Measurements from ENCODE around the gene LRRC43. TPM values are rescaled to one million over a fixed set of nuclear protein-coding genes. Genes with fewer than 3 reads are reported as not detected.
"Not testable (repeated sequence)": the region's sequence is repeated elsewhere in the genome, so short reads cannot be mapped to it uniquely, and the experiment has no call there.

The LRRC43 gene
- total RNA-seq, 1 donor from 2014 or later: 0.12 TPM

DNA sequence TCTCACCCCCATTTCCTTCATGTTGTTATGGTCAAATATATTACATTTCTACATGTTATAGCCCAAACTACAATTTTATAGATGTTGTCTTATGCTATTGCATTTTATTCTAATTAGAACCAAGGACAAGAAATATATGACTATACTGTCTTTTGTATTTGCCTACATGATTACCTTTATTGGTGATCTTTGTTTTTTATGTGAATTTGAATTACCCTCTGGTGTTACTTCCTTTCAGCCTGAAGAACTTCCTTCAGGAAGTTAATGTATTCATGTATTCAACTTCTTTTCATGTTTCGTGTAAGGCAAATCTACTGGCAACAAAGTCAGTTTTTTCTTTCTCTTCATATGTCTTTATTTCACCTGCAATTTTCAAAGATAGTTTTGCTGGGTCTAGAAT, 11.9 kb downstream of the LRRC43 start:
- no peak for ATAC-seq

DNA sequence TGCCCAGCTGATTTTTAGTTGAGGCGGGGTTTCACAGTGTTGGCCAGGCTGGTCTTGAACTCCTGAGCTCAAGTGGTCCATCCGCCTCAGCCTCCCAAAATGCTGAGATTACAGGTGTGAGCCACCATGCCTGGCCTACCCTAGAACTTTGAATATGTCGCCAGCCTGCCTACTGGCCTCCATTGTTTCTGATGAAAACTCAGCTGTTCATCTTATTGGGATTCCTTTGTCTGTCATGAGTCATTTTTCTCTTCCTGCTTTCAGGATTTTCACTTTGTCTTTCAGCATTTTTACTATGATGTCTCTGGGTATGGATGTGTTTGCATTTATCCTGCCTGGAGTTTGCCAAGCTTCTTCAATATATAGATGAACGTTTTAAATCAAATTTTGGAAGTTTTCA, 12.5 kb downstream of the LRRC43 start:
- ATAC-seq: no peak

DNA sequence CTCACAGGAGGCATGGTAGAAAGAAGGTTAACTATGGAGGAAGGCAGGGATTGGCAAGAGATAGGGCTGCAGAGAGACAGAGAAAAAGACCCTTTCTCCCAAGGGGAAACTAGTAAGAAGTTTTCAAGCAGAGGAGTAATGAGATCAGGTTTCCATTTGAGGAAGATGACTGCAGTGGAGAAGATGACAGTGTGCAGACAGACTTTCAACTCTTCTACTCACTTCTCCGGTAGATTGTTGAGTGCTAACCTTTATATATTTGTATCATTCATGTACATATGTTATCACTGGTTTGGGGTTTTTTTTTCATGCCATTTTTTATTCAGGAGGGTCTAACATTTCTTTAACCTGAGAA, 14.7 kb downstream of the LRRC43 start:
- no peak for ATAC-seq

DNA sequence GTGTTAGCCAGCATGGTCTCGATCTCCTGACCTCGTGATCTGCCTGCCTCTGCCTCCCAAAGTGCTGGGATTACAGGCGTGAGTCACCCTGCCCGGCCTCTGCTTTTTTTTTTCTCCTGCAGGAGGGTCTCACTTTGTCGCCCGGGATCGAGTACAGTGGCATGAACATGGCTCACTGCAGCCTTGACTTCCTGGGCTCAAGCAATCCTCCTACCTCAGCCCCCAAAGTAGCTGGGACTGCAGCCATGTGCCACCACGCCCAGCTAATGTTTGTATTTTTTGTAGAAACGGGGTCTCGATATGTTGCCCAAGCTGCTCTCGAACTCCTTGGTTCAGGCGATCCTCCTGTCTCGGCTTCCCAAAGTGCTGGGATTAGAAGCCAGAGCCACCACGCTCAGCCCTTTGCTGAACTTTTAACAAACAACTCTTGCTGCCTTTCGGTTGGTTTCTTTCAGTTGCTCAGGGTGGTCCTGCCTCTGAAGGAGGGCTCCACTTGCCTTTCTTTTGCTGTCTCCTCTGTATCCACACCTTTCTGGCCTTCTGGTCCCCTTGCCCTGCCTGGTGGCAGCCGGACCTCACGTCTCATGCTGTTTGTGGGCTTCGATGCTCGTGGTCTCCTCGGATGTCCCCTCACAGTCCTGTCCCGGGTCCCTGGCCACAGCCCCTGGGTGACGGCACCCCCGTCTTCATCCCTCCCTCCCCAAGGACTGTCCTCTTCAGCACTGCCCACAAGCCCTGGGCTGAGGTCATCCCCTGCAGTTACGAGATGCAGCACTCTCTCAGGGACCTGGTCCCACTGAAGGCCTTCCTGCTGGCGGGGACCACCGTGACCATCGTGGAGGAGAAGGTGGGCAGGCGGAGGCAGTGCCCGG, 16.8 kb downstream of the LRRC43 start:
- no peak for ATAC-seq

DNA sequence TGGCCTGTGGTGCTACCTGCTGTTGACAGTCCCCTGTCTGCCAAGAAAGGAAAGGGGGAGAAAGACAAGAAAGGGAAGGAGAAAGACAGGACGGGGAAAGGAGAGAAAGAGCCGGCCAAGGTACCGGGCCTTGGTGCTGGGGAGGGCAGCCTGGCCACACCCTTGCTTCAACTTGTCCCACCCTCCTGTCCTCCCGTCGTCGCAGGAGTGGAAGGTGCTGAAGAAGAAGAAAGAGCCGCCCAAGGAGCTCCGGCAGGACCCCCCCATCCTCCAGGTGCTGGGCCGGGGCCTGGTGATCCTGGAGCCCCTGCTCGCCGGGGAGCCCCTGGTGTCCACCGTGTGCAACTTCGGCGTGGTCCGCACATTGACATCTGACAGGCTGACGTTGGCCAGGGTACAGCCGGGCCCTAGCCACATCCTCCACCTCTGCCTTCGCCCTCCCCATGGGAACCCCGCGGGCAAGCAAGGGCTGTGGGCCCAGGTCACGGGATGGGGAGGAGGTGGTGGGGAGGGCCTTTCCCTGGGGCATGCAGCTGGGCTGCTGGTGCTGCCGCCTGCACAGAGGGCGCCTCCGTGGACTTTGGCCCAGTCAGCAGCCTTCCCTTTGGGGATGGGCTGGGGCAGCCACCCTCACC, 17.7 kb downstream of the LRRC43 start:
- ATAC-seq: no peak

DNA sequence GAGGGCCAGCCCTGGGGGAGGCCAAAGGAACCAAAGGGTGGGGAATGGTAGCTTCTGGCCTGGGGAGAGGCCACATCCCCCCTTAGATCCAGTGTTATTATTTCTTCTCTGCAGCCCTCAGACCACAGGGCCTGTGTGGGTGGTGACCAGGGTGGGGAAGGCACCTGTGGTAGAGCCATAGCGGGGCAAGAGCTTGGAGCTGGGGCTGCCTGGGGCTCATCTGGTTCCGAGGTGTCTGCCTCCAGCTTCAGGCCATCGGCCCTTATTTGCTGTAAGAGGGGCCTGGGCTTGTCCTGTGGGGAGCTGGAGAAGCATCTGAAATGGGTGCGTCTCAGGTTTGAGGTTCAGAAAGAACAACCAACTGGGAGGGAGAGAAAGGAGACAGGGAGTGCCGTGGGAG, 18.5 kb downstream of the LRRC43 start:
- ATAC-seq: no peak

DNA sequence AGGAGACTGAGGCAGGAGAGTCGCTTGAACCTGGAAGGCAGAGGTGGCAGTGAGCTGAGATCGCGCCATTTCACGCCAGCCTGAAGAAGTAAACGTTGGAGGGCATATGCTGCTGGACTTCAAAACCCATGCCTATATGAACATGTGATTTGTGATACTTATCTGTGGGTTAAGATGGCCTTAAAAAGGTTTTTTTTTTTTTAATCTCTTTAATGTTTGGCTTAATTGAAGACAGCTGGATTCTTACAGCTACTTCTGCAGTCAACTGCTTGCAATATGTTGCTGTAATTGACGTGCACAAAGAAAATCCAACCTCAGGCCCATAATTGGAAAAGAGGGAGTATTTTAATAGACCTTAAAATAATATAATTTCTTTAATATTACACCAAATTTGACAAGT, 19.1 kb downstream of the LRRC43 start:
- ATAC-seq: no peak

DNA sequence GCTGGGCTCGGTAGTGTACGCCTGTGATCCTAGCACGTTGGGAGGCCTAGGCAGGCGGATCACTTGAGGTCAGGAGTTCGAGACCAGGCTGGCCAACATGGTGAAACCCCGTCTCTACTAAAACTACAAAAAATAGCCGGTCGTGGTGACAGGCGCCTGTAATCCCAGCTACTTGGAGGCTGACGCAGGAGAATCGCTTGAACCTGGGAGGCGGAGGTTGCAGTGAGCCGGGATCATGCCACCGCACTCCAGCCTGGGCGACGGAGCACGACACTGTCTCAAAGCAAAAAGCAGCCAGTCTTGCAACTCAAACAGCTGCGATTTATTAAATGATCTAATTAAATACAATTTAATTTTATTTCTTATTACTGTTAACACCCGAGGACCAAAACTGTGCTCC, 19.9 kb downstream of the LRRC43 start:
- ATAC-seq: not testable (repeated sequence)

DNA sequence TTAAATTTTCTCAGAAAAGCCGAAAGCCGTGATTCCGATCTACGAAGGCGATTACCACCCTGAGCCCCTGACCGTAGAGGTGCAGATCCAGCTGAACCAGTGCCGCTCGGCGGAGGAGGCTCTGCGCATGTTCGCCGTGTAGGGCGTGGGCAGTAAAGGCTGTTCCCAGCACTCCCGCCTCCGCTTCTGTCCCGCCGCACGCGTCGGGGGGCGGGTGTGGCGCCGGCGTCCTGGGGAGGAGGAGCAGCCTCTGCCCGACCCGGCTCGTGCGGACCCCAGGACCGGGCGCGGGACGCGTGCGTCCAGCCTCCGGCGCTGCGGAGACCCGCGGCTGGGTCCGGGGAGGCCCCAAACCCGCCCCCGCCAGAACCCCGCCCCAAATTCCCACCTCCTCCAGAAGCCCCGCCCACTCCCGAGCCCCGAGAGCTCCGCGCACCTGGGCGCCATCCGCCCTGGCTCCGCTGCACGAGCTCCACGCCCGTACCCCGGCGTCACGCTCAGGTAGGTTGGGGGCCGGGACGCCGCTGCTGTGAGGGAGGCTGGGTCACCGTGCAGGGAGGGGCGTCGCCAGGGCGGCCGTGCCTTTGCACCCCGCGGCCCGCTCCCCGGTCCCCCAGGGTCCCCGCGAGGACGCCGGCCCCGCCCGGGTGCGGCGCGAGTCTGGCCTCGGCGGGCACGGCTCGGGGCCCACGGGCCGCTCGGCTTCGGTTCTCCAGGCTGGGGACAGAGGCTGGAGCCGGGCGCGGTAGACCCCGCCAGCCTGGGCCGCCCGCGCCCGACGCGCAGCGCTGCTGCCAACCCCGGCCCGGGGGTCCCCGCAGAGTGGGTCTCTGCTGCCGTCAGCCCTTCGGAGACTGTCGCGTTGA, 20.6 kb downstream of the LRRC43 start, which contains the start of gene B3GNT4:
B3GNT4 (plus strand) TSS at position 409 of the 866 bp plus-strand sequence. CDS start 910 bp downstream, outside the sequence.
- peak; percentile 81 for ATAC-seq

DNA sequence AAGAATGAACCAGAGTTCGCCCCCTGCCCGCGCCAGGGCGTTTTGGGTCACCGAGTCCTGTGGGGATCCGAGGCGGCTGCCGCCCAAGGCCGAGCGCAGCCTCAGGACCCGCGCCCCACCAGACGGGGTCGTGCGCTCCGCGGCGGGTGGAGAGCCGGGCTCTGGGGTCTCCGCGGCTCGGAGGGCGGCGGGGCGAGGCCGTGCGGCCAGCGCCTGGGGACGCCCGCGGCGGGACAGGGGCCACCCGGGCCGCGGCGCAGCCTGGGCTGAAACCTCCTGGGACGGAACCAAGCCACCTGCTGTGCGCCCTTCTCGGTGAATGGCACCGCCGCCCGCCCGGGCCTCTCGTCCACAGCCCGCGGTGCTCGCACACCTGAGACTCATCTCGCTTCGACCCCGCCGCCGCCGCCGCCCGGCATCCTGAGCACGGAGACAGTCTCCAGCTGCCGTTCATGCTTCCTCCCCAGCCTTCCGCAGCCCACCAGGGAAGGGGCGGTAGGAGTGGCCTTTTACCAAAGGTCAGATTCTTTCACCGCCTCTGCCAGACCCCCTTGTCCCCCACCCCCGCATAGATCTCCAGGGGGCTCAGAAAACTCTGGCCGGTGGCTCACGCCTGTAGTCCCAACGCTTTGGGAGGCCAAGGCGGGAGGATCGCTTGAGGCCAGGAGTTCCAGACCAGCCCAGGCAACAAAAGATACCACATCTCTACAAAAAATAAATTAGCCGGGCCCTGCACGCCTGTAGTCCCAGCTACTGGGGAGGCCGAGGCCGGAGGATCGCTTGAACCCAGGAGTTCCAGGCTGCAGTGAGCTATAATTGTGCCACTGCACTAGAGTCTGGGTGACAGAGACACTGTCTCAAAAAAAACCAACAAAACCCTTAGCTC, 21.5 kb downstream of the LRRC43 start:
- ATAC-seq: peak; percentile 2

DNA sequence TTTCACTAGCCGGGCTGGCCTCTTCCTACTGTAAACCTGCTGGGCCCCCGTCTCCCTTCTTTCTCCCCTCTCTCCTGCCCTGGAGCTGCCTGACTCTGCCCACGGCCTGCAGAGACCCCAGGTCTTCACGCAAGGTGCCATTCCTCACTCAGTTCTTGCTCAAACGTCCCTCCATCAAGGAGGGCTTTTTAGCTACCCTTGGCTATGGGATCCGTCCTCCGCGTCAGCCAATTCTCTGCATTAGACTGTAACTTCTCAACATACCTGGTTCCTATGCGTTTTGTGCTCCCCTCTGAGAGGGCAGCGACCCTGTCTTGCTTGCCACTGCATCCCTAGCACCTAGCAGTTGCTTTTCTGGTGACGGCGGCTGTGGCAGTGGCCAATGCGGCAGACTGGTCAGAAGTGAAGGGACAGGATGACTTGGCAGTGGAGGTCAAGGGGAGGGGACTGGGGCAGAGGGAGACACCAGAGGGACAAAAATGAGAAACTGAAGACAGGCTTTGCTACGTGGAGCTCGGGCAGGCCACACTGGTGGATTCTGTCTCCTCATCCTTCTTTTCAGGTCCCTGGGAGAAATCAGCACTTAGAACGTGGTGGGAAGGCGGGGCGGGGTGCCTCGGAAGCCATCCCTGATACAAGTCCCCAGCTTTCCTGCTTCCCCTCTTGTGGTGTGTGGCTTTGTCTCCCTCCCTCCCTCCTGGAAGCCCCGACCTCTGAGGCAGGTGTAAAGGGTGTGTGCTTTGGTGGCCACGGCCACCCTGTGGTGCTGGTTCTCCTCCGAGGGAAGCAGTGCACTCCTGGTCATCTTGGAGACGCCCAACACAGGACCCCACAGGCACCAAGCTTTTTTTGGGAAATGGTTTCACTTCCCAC, 22.4 kb downstream of the LRRC43 start:
- no peak for ATAC-seq

DNA sequence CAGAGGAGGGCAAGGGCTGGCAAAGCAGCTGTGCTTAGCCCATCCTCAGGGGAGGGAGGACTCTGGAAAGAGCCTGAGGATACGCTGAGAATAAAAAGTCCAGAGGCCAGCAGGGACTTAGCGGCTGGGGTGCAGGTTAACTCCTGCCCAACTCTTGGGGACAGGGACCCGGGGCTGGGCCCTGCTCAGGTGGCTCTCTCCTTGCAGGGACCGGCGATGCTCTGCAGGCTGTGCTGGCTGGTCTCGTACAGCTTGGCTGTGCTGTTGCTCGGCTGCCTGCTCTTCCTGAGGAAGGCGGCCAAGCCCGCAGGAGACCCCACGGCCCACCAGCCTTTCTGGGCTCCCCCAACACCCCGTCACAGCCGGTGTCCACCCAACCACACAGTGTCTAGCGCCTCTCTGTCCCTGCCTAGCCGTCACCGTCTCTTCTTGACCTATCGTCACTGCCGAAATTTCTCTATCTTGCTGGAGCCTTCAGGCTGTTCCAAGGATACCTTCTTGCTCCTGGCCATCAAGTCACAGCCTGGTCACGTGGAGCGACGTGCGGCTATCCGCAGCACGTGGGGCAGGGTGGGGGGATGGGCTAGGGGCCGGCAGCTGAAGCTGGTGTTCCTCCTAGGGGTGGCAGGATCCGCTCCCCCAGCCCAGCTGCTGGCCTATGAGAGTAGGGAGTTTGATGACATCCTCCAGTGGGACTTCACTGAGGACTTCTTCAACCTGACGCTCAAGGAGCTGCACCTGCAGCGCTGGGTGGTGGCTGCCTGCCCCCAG, 23.4 kb downstream of the LRRC43 start:
- no peak for ATAC-seq

DNA sequence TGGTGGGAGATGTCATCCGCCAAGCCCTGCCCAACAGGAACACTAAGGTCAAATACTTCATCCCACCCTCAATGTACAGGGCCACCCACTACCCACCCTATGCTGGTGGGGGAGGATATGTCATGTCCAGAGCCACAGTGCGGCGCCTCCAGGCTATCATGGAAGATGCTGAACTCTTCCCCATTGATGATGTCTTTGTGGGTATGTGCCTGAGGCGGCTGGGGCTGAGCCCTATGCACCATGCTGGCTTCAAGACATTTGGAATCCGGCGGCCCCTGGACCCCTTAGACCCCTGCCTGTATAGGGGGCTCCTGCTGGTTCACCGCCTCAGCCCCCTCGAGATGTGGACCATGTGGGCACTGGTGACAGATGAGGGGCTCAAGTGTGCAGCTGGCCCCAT, 24.1 kb downstream of the LRRC43 start:
- ATAC-seq: no peak

DNA sequence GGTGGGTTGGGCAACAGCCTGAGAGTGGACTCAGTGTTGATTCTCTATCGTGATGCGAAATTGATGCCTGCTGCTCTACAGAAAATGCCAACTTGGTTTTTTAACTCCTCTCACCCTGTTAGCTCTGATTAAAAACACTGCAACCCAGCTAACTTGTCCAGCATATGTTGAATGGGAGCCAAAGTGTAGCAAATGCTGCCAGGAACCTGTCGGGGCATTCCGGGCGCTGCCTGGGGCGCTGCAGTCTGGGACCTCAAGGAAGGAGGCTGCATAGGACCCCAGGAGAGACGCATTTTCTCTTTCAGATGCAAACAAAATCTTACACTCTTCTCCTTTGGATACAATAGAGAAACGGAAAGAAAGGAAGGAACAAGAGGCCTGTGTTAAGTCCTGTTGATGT, 24.5 kb downstream of the LRRC43 start:
- no peak for ATAC-seq

DNA sequence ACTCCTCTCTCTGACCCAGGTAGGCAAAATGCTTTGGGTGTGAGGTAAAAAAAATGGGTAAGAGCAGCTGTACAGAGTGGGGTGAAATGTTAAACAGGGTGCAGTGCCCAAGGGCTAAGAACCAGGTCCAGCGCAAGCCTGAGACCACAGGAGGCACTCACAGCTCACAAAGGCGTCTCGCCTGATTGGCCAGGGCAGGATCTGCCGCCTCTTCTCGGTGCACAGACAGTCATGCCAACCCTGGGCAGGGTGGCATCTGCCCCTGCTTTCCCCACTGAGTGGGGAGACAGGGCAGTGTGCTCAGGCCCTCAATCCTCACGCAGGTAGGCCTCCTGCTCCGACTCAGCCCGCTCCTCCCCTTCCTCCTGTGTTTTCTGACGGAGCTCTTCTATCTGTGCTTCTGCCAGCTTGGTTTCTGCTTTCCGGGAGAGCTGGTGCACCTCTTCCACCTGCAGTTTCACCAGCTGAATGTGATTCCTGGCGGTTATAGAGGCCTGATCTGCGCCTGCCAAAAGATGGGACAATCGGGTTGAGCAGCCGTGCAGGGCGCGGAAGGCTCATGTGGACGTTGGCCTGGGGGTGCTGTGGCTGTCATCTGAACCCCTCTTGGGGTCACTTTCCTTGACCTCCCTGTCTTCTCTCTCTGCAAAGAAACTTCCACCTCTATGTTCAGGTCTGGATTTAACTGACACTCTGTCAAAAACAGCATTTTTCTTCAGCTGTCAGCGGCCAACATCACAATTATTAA, 25.3 kb downstream of the LRRC43 start:
- ATAC-seq: no peak

DNA sequence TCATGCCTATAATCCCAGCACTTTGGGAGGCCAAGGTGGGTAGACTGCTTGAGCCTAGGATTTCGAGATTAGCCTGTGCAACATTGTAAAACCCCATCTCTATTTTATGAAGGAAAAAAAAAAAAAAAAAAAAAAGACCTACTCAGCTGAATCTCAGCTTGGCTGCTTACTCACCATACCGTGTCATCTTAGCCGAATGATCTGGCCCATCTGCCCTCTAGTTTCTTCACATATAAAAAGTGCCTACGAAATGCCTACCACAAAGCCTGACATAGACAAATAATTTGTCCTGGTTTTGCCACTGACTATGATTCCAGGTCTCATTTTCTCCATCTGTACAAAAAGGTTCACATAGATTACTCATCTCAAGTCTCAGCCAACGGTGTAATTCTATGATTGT, 32.8 kb downstream of the LRRC43 start:
- ATAC-seq: no peak

DNA sequence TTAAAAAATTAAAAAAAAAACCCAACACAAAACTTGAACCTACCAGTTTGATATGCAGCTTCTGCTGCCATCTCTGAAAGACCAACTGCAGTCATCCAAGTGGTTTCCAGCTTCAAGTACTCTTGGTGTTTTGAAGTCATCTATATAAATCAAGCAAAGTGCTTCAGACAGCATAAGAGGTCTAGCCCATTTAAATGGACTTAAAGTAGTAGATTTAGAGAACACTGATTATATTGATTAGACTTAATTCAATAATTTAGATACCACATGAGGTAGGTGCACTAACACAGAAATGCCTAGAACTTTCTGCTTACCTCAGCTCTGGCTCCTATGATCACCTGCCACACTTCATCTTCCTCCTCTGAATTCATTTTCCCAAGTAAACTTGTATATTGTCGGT, 33.5 kb downstream of the LRRC43 start:
- ATAC-seq: no peak

DNA sequence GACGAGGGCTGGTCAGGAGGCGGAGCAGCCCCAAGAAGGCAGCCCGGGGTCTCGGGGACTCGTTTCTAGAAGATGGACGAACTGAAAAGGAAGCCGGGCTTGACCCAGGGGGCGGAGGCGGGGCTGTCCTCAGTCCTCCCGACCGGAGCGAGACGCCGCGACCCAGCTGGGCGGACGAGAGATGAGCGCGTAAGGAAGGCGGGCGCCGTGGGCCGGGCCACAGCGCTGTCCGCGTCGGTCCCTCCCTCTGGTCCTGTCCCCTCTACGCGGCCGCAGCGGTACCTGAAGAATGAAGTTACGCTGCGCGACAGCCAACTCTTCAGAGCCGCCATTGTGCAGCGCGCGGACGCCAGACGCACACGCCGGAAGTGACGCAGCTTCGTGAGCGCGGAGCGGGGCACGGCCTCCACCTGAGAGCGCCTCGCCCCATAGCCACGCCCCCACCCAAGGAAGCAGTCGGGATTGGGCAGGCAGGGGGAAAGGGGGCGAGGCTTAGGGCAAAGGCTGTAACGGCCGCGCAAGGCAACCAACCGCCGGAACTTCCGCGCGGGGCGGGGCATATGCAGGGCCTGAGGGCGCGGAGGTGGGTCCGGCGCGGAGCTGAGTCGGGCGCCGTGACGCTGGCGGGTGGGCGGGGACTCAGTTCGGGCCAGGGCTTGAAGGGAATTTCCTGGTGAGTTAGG, 42.9 kb downstream of the LRRC43 start, which contains the start of gene DIABLO:
DIABLO (minus strand) TSS at position 370 of the 683 bp plus-strand sequence; CDS start at position 332, 38 bp downstream.
- ATAC-seq: peak; percentile 98

All from esophagus mucosa (tissue), 1 donor.